Measurements from ENCODE around the gene MYO16.

GRCh38 chr13:108985166-108985565 lies 355.8 kb downstream of the MYO16 start:
- TF ChIP-seq EP300 (IDR thresholded peaks at IDR 0.05), result no peak
- TF ChIP-seq CTCF (IDR thresholded peaks at IDR 0.05), result no peak
- TF ChIP-seq POLR2A (IDR thresholded peaks at IDR 0.05), result no peak

All from tibial nerve (tissue), 4 donors.